Measurements from ENCODE around the gene MAD1L1. TPM values are rescaled to one million over a fixed set of nuclear protein-coding genes. Genes with fewer than 3 reads are reported as not detected.

Gene MAD1L1
- total and polyA plus RNA-seq, 2 of the 4 experiments (the other 2 are of a cell fraction), result 29.0 to 40.9 TPM

DNA sequence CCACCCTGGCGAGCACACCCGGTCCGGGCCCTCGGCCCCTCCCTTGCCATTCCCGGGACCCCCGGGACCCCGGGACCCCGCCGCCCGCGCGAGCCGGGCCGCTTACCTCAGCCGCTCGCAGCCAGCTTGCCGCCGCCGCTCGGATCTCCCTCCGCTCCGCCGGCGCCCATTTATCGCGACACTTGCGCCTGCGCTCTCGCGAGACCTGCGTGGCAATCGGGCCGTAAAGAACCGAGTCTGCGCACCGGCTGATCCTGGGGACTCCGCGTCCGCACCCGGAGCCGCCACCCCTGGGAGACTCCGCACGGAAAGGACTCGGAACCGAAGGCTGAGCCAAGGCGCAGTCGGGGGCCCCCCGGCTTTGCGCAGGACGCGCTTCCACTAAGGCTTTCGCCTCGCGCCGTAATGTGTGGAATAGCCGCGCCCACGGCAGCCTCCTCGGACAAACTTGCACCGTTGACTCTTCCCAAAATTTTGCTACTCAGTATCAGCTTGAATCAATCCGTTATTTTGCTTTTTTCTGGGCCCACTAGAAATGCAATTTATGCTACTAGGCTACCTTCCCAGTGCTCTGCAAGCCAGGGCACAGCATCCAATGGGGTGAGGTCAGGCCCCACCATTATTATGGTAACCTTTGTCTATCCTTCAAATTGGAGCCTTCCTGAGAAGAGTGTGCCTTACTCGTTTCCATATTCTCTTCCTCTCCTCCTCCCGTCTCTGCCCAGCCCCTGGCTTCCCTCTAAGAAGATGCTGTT, at the start of gene MAD1L1 (continued):
- TF ChIP-seq CHD1 (IDR thresholded peaks at IDR 0.05; ENCODE audit: low read depth, low read length) (no peak), POLR2A (IDR thresholded peaks at IDR 0.05; ENCODE audit: low read depth, low read length) (peak; percentile 38; the same call in 1 of the 2 replicates), CEBPB (IDR thresholded peaks at IDR 0.05; ENCODE audit: low read depth, low read length) (no peak), RAD21 (IDR thresholded peaks at IDR 0.05; ENCODE audit: low read length) (no peak), RFX5 (IDR thresholded peaks at IDR 0.05; ENCODE audit: low read depth, low read length) (no peak)

DNA sequence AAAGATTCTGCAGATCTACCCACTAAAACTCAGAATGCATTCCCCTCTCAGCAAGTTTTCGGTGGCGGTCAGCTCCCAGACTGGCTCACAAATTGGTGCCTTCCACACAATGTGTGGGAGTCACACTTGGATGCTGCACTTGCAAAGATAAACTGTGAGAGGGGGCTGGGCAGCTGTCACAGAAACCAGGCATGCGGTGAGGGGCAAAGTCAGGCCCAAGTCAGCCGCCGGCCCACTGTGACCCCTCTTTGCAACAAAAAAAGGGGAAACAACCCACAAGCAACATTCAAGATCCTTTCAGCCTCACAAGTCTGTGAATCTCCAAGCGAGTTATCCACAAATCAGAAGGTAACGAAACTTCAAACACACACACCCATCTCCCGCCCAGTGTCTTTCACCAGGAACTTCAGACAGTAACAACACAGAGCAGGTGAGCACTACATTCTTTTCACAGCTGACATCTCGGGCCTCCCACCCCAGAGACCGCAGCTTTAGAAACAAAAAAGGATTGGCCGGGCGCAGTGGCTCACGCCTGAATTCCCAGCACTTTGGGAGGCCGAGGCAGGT, 49.5 kb upstream of the MAD1L1 start:
- dilution Hi-C loops (cut with HindIII; ENCODE audit: low sequenced_read_pairs, unreplicated experiment), result no loop called here

More for the DNA sequence above, 49.5 kb upstream of the MAD1L1 start:
- no peak overlapping the region for H3K4me3 ChIP-seq (ENCODE audit: insufficient read depth, low read depth, low read length)
- H2AFZ ChIP-seq (replicated peaks; ENCODE audit: low read length, poor library complexity), result no peak overlapping the region
- TF ChIP-seq, protein P1, sequence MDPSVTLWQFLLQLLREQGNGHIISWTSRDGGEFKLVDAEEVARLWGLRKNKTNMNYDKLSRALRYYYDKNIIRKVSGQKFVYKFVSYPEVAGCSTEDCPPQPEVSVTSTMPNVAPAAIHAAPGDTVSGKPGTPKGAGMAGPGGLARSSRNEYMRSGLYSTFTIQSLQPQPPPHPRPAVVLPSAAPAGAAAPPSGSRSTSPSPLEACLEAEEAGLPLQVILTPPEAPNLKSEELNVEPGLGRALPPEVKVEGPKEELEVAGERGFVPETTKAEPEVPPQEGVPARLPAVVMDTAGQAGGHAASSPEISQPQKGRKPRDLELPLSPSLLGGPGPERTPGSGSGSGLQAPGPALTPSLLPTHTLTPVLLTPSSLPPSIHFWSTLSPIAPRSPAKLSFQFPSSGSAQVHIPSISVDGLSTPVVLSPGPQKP (IDR thresholded peaks at IDR 0.05; ENCODE audit: borderline replicate concordance, low read depth, low read length), result no peak
- no peak for TF ChIP-seq CHD1 (IDR thresholded peaks at IDR 0.05; ENCODE audit: low read depth, low read length)
- no peak overlapping the region for H3K14ac ChIP-seq (replicated peaks; ENCODE audit: low read depth, low read length)
- H3K27ac ChIP-seq (ENCODE audit: insufficient read depth, low read length), result no peak overlapping the region
- 78% methylated on average over 9 of the region's 14 CpGs; no CpG with 5 or more reads in 1 of the 2 experiments for WGBS, 2 experiments (ENCODE audit: extremely low coverage in 2 of 2, insufficient read length in 1 of 2)
- H2BK15ac ChIP-seq (ENCODE audit: low read depth, low read length), result no peak overlapping the region
- H3K9me1 ChIP-seq (ENCODE audit: insufficient read depth, low read length), result peaks cover 3% of the 10 kb centered on the region
- H2BK20ac ChIP-seq (ENCODE audit: low read depth, low read length), result no peak overlapping the region
- H3K4ac ChIP-seq (ENCODE audit: low read depth, low read length), result no peak overlapping the region
- no peak overlapping the region for H3K4me2 ChIP-seq (ENCODE audit: low read depth, low read length)
- no peak overlapping the region for H2BK120ac ChIP-seq (ENCODE audit: low read depth, low read length)
- peaks cover 10 to 55% of the 10 kb centered on the region in 2 experiments for H3K79me1 ChIP-seq (ENCODE audit: low read depth in 1 of 2, low read length in 2 of 2)
- ATAC-seq (ENCODE audit: low read depth) (no peak), DNase-seq (no peak)
- H3K9ac ChIP-seq (ENCODE audit: low read depth, low read length), result no peak overlapping the region
- H4K20me1 ChIP-seq (ENCODE audit: insufficient read depth, low read length), result peaks cover 15% of the 10 kb centered on the region
- no peaks in the 10 kb centered on the region for H3K27me3 ChIP-seq (ENCODE audit: control insufficient read depth, insufficient read depth, low read length)
- intact Hi-C loops (cut with micrococcal nuclease) (no loop called here), in situ Hi-C loops (cut with MboI; ENCODE audit: low sequenced_read_pairs) (no loop called here)
- H3K23ac ChIP-seq (ENCODE audit: low read depth, low read length), result no peak overlapping the region
- H3K4me1 ChIP-seq (ENCODE audit: control insufficient read depth, insufficient read depth, low read length), result peaks cover 7% of the 10 kb centered on the region; the same call in 1 of the 2 replicates
- H3K36me3 ChIP-seq (ENCODE audit: control insufficient read depth, insufficient read depth, low read length), result peaks cover 2% of the 10 kb centered on the region; the same call in 1 of the 2 replicates
- no peak overlapping the region for H2AK9ac ChIP-seq (replicated peaks; ENCODE audit: low read depth, low read length, poor library complexity)
- no peak overlapping the region for H4K5ac ChIP-seq (ENCODE audit: low read depth, low read length)
- no peak overlapping the region for H4K8ac ChIP-seq (ENCODE audit: low read depth in 2 of 2, low read length in 2 of 2)
- POLR2A ChIA-PET (ENCODE audit: unreplicated experiment), result interaction anchor here (1.4 kb wide), 1 partner anchor 34 kb away, joined by 10 read pairs; no protein-coding TSS in a partner anchor
- no peak overlapping the region for H4K91ac ChIP-seq (ENCODE audit: insufficient read depth, low read depth, low read length)
- CTCF ChIA-PET, result no interaction called here
- no peak overlapping the region for H2BK5ac ChIP-seq (ENCODE audit: low read depth, low read length, poor library complexity, severe bottlenecking)
- no peaks in the 10 kb centered on the region for H3K9me3 ChIP-seq (ENCODE audit: control insufficient read depth, insufficient read depth, low read length)
- H3K56ac ChIP-seq (ENCODE audit: extremely low read depth, insufficient read depth, low read length), result no peak overlapping the region
- no peak overlapping the region for H2AK5ac ChIP-seq (ENCODE audit: low read depth, low read length)
- no TSS peak for BruUV-seq (replicated peaks)
- H3K18ac ChIP-seq (ENCODE audit: low read depth, low read length), result no peak overlapping the region
